Activated T-cell treated with anti-CD3 and anti-CD28 coated beads, Interleukin-2, amount 50 U/mL, for 1 hour (primary cell): ENCODE data around the gene RALGAPA1.
"Not testable (repeated sequence)": the region's sequence is repeated elsewhere in the genome, so short reads cannot be mapped to it uniquely, and the experiment has no call there.

Experiments used
- DNase-seq: peaks from one replicate; pipeline ENCODE4 v3.0.0-alpha.2; 2020

The RALGAPA1 gene

GRCh38 chr14:35808638-35809563 is at the start of gene RALGAPA1:
TSS of gene RALGAPA1 (minus strand) at chr14:35809295. CDS start at chr14:35808835, 460 bp downstream.
- DNase-seq = peak; percentile 96

GRCh38 chr14:35858521-35859209 is 49.6 kb upstream of the RALGAPA1 start:
- DNase-seq = no peak

DNA sequence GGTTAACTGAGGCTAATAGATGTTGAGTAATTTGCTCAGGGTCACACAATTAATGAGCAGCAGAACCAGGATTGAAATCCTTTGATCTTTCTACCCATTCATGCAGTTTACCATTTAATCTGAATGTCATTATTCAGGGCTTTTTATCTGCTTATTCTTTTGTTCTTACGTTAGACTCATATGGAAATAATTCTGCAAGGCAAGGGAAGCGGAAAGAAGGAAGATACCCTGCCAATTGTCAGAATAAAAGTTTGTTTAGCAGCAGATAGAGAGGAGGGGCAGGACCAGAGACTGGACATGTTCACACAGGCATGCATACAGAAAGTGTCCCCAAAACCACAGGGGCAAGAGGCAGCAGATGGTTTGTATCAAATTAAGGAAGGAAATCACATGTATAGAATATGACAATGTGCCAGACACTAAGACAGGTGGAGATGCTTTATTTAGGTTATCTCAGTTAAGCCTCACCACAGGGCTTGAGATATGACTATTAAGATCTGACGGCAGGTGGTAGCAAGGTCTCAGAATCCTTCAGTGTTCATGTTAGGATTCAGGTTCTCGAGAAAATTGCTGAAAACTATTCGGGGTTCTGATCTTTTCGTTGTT is 46.9 kb upstream of the RALGAPA1 start:
- DNase-seq = no peak

DNA sequence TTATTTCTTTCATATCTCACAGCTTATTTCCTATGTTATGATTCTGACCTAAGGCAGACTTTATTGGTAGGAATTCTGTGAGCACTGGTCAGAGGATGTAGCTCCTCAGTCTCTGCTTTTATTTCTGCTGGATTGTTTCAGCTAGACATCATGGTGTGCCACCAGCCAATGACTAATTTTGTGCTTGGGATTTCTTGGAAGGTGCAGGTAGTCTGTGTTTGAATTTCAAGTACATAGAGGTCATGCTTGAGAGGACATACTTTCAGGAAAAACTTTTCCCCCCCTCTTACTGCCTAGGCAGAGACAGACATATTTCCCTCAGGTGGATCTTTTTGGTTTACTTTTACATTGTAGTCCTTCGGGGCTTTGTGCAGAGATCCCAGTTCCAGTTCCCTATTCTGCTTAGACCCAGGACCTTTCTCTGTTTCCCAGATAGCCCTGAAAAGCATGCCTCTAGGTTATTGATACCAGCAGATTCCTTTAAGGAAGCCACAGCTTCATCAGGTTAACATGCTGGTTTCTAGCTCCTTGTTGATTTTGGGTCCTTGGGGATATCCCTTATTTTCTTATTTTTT is 45.7 kb upstream of the RALGAPA1 start:
- DNase-seq = no peak

- no peak for DNase-seq
Measured at GRCh38 chr14:35853225-35853624, 44.1 kb upstream of the RALGAPA1 start.

DNA sequence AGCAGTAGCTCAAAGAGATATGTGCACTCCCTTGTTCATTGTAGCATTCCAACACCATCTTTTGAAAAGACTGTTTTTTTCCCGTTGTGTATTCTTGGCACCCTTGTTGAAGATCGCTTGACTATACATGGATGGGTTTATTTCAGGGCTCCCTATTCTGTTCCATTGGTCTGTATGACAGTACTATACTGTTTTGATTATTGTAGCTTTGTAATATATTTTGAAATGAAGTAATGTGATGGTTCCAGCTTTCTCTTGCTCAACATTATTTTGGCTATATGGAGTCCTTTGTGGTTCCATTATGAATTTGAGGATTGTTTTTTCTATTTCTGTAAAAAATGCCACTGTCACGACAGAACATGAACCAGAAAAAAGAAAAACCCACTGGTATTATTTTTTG is 42.7 kb upstream of the RALGAPA1 start:
- no peak for DNase-seq

GRCh38 chr14:35849122-35849521 is 40.0 kb upstream of the RALGAPA1 start:
- no peak for DNase-seq

- DNase-seq = no peak
Measured at GRCh38 chr14:35847636-35848035, 38.5 kb upstream of the RALGAPA1 start.

DNA sequence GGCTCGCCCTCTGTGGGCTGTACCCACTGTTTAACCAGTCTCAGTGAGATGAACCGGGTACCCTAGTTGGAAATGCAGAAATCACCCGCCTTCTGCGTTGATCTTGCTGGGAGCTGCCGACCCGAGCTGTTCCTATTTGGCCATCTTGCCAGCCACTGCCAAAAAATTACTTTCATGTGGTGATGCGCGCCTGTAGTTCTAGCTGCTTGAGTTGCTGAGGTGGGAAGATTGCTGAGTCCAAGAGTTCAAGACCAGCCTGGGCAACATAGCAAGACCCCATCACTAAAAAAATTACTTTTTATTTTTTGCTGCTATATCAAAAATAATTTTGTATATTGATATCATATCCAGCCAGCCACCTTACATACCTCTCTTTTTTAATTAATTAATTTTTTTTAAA is 35.4 kb upstream of the RALGAPA1 start:
- no peak for DNase-seq

DNA sequence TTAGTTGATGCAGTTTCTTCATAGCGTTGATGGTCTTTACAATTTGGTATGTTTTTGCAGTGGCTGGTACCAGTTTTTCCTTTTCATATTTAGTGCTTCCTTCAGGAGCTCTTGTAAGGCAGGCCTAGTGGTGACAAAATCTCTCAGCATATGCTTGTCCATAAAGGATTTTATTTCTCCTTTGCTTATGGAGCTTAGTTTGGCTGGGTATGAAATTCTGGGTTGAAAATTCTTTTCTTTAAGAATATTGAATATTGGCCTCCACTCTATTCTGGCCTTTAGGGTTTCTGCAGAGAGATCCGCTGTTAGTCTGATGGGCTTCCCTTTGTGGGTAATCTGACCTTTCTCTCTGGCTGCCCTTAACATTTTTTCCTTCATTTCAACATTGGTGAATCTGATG is 33.1 kb upstream of the RALGAPA1 start:
- not testable (repeated sequence) for DNase-seq

DNA sequence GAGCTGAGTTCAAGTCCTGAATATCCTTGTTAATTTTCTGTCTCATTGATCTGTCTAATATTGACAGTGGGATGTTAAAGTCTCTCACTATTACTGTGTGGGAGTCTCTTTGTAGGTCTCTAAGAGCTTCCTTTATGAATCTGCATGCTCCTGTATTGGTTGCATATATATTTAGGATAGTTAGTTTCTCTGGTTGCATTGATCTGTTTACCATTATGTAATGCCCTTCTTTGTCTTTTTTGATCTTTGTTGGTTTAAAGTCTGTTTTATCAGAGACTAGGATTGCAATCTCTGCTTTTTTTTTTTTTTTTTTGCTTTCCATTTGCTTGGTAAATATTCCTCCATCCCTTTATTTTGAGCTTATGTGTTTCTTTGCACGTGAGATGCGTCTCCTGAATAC is 32.6 kb upstream of the RALGAPA1 start:
- not testable (repeated sequence) for DNase-seq

DNA sequence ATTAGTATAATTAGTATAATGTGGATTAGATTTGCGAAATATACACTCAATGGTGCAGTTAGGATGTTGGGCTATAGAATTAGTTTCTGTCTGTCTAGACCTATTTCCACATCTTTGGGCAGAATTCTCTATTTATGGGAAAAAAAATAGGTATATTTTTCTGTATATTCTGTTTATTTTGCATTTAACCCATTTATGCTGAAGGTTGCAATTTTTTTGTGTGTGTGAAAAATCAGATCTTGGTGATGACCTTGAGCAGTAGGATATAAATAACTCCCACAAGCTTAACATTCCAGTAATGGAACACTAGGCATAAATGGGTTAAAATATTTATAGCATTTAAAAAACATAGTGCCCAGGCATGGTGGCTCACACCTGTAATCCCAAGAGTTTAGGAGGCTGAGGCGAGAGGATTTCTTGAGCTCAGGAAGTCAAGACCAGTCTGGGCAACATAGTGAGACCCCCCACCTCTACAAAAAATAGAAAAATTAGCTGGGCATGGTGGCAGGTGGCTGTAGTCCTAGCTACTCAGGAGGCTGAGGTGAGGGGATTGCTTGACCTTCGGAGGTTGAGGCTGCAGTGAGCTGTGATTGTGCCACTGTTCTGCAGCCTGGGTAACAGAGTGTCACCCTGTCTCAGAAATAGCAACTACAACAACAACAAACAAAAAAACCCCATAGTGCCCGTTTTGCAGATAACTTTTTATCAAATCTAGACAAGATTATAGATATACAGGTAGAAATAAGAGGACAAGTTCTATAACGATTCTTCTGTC is 26.3 kb upstream of the RALGAPA1 start:
- no peak for DNase-seq

- no peak for DNase-seq
Measured at GRCh38 chr14:35829449-35829848, 20.4 kb upstream of the RALGAPA1 start.

GRCh38 chr14:35827678-35828472 is 18.8 kb upstream of the RALGAPA1 start:
- DNase-seq = no peak

DNA sequence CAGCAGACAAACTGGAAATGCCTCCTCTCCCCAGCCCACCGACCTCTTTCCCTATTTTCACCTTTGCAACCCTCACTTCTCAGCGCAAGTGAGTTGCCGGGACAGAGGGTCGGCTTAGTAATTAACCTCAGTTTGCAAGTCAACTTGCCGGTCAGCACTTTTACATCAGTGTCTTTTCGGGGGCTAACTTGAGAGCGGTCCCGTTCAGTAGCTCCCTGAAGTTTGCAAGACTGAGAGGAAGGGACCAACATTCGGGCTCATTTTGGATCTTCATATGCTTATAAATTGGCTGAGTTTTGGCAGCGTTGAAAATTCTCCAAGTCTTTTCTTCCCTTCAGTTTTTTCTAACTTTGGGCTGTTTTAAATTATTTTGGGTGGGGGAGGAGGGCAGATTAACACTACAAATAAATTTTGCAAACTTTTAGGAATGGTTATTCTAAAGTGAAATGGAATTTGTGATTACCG is 17.9 kb upstream of the RALGAPA1 start:
- DNase-seq = no peak

GRCh38 chr14:35826218-35826951 is 17.3 kb upstream of the RALGAPA1 start, which contains the start of gene BRMS1L:
TSS of gene BRMS1L (plus strand) at chr14:35826338. CDS start at chr14:35826517, 179 bp downstream.
- peak; percentile 94 for DNase-seq

DNA sequence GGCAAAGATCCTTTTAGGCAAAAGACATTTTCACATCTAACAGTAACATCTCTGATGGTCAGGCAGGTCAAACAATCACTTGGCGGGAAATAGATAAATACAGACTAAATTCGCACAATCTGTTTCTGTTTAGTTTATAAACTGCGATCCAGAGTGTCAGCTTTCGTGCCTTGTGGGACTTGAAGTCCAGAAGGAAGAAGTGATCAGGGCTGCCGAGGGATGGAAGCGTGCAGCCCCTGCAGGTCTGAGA is 16.8 kb upstream of the RALGAPA1 start:
- DNase-seq = no peak

GRCh38 chr14:35824446-35825165 is 15.5 kb upstream of the RALGAPA1 start:
- DNase-seq = not testable (repeated sequence)

- no peak for DNase-seq
Measured at GRCh38 chr14:35822501-35822900, 13.4 kb upstream of the RALGAPA1 start.
